MM.1S (cell line): Measurements from ENCODE around the gene ABHD1.

Experiments
- DNase-seq: peaks from one replicate; pipeline ENCODE4 v3.0.0-alpha.2; 2015
- H2AFZ ChIP-seq: fragments of 300-600 bp; sonication (generic); 2 replicates; pipeline ENCODE4 v1.6.0; 2016; ENCODE audit warnings: antibody characterized with exemption, low read length
- H3F3A ChIP-seq: fragments of 300-600 bp; sonication (generic); 2 replicates; pipeline ENCODE4 v1.6.1; 2016; ENCODE audit warnings: mild to moderate bottlenecking, antibody characterized with exemption, low read length, moderate library complexity, mixed read lengths; ENCODE audit not compliant: insufficient read depth
- H3K27ac ChIP-seq: fragments of 300-600 bp; sonication (generic); 2 replicates; pipeline ENCODE4 v1.5.1; 2016; ENCODE audit warnings: mild to moderate bottlenecking, low read length
- H3K27me3 ChIP-seq: fragments of 300-600 bp; sonication (generic); replicated peaks from 2 replicates; pipeline ENCODE4 v1.6.0; 2016; ENCODE audit warnings: low read length; ENCODE audit not compliant: insufficient read depth
- H3K36me3 ChIP-seq: fragments of 300-600 bp; sonication (generic); replicated peaks from 2 replicates; pipeline ENCODE4 v1.6.1; 2016; ENCODE audit warnings: mild to moderate bottlenecking, low read length, mixed read lengths; ENCODE audit not compliant: insufficient read depth
- H3K4me1 ChIP-seq: fragments of 300-600 bp; sonication (generic); 2 replicates; pipeline ENCODE4 v1.6.1; 2016; ENCODE audit warnings: low read length, mixed read lengths
- H3K4me2 ChIP-seq: fragments of 300-600 bp; sonication (generic); 2 replicates; pipeline ENCODE4 v1.6.0; 2016; ENCODE audit warnings: low read depth, low read length
- H3K4me3 ChIP-seq: fragments of 300-600 bp; sonication (generic); 2 replicates; pipeline ENCODE4 v1.5.1; 2016; ENCODE audit warnings: low read length, mixed read lengths
- H3K79me2 ChIP-seq: fragments of 300-600 bp; sonication (generic); 2 replicates; pipeline ENCODE4 v1.6.1; 2016; ENCODE audit warnings: mixed run types, low read length, mixed read lengths
- H3K9ac ChIP-seq: fragments of 300-600 bp; sonication (generic); 2 replicates; pipeline ENCODE4 v1.6.1; 2016; ENCODE audit warnings: low read length, mixed read lengths
- H3K9me2 ChIP-seq: fragments of 300-600 bp; sonication (generic); replicated peaks from 2 replicates; pipeline ENCODE4 v1.6.1; 2016; ENCODE audit warnings: mild to moderate bottlenecking, low read length, mixed read lengths; ENCODE audit not compliant: insufficient read depth
- H3K9me3 ChIP-seq: fragments of 300-600 bp; sonication (generic); replicated peaks from 2 replicates; pipeline ENCODE4 v1.6.1; 2016; ENCODE audit warnings: mild to moderate bottlenecking, low read length, mixed read lengths; ENCODE audit not compliant: insufficient read depth
- H4K20me1 ChIP-seq: fragments of 300-600 bp; sonication (generic); 2 replicates; pipeline ENCODE4 v1.6.1; 2016; ENCODE audit warnings: mild to moderate bottlenecking, low read length, moderate library complexity, mixed read lengths; ENCODE audit not compliant: insufficient read depth
- CTCF ChIP-seq: fragments of 300-600 bp; sonication (generic); IDR thresholded peaks from 2 replicates; pipeline ENCODE4 v1.5.1; 2016; ENCODE audit warnings: antibody characterized with exemption, low read length, mixed read lengths
- EZH2 ChIP-seq: fragments of 300-600 bp; sonication (generic); optimal IDR thresholded peaks from 2 replicates; pipeline ENCODE3; 2017; ENCODE audit warnings: low read depth, mild to moderate bottlenecking, antibody characterized with exemption, low read length, mixed read lengths
- EZH2phosphoT487 ChIP-seq: fragments of 300-600 bp; sonication (generic); IDR thresholded peaks from 2 replicates; pipeline ENCODE4 v1.6.1; 2018; ENCODE audit warnings: antibody characterized with exemption, low read length

ABHD1 gene

GRCh38 chr2:27155069-27155520 lies 31.5 kb downstream of the ABHD1 start:
- peaks cover 46% of the 10 kb centered on the region for H3K4me1 ChIP-seq
- no peaks in the 10 kb centered on the region for H3K9me2 ChIP-seq
- no peak overlapping the region for H3K4me3 ChIP-seq
- H3K9ac ChIP-seq, result no peak overlapping the region
- no peak overlapping the region for H3K4me2 ChIP-seq
- peaks cover 30% of the 10 kb centered on the region for H3F3A ChIP-seq
- no peaks in the 10 kb centered on the region for H3K27me3 ChIP-seq
- H3K79me2 ChIP-seq, result no peaks in the 10 kb centered on the region
- H3K9me3 ChIP-seq, result no peaks in the 10 kb centered on the region
- no peaks in the 10 kb centered on the region for H3K36me3 ChIP-seq
- no peak overlapping the region for H3K27ac ChIP-seq
- TF ChIP-seq CTCF (no peak), EZH2 (no peak), EZH2phosphoT487 (no peak)
- H4K20me1 ChIP-seq, result no peaks in the 10 kb centered on the region
- no peak overlapping the region for H2AFZ ChIP-seq
- DNase-seq, result no peak

- no peaks in the 10 kb centered on the region for H3K27me3 ChIP-seq
- H3K9me2 ChIP-seq, result no peaks in the 10 kb centered on the region
- H3K79me2 ChIP-seq, result no peaks in the 10 kb centered on the region
- H3K4me3 ChIP-seq, result no peak overlapping the region
- H3K4me2 ChIP-seq, result no peak overlapping the region
- H3K4me1 ChIP-seq, result peaks cover 51% of the 10 kb centered on the region
- H3K9ac ChIP-seq, result no peak overlapping the region
- no peak for TF ChIP-seq CTCF
- no peak for TF ChIP-seq EZH2
- TF ChIP-seq EZH2phosphoT487, result no peak
- no peaks in the 10 kb centered on the region for H4K20me1 ChIP-seq
- no peak for DNase-seq
- H3K9me3 ChIP-seq, result no peaks in the 10 kb centered on the region
- no peak overlapping the region for H2AFZ ChIP-seq
- no peak overlapping the region for H3K27ac ChIP-seq
- H3F3A ChIP-seq, result peaks cover 32% of the 10 kb centered on the region
- no peaks in the 10 kb centered on the region for H3K36me3 ChIP-seq
Observed at GRCh38 chr2:27158468-27158867, 34.9 kb downstream of the ABHD1 start.

- no peaks in the 10 kb centered on the region for H3K27me3 ChIP-seq
- DNase-seq, result no peak
- no peak overlapping the region for H3K9ac ChIP-seq
- no peaks in the 10 kb centered on the region for H3K9me3 ChIP-seq
- H3K4me3 ChIP-seq, result no peak overlapping the region
- H3K9me2 ChIP-seq, result no peaks in the 10 kb centered on the region
- H3K4me2 ChIP-seq, result no peak overlapping the region
- H3F3A ChIP-seq, result peaks cover 36% of the 10 kb centered on the region
- TF ChIP-seq EZH2phosphoT487, result no peak
- no peak for TF ChIP-seq CTCF
- TF ChIP-seq EZH2, result no peak
- H4K20me1 ChIP-seq, result no peaks in the 10 kb centered on the region
- H3K79me2 ChIP-seq, result no peaks in the 10 kb centered on the region
- H2AFZ ChIP-seq, result no peak overlapping the region
- H3K4me1 ChIP-seq, result peaks cover 51% of the 10 kb centered on the region
- H3K36me3 ChIP-seq, result no peaks in the 10 kb centered on the region
- no peak overlapping the region for H3K27ac ChIP-seq
Observed at GRCh38 chr2:27159271-27159670, 35.7 kb downstream of the ABHD1 start.
